CD4-positive, alpha-beta memory T cell (primary cell): ENCODE results near the gene SPEM3. TPM values are rescaled to one million over a fixed set of nuclear protein-coding genes. Genes with fewer than 3 reads are reported as not detected.

Experiments
- CTCF ChIA-PET: fragments of 350-600 bp; sonication (Branson Sonifier 250); formaldehyde crosslinking; loops from one replicate; lab custom pipeline; 2021; ENCODE audit warnings: inconsistent platforms; ENCODE audit not compliant: partially characterized antibody; lab: Charles Lee
- POLR2A ChIA-PET: fragments of 350-600 bp; sonication (Branson Sonifier 250); formaldehyde crosslinking; loops from one replicate; lab custom pipeline; 2021; ENCODE audit not compliant: partially characterized antibody; lab: Charles Lee
- DNase-seq, 5 donors: peaks; one replicate each; pipeline versions ENCODE4 v3.0.0 to v3.0.0-alpha.2; 2020 to 2022; ENCODE audit warnings: mixed read lengths in 1 of 5
- H3K27ac ChIP-seq: one replicate; pipeline ENCODE4 v1.7.0; 2013; ENCODE audit warnings: low read depth, low read length
- H3K27me3 ChIP-seq: 2 replicates; pipeline ENCODE4 v1.7.0; 2013; ENCODE audit warnings: mild to moderate bottlenecking, low read length, moderate library complexity; ENCODE audit not compliant: insufficient read depth
- H3K36me3 ChIP-seq: 2 replicates; pipeline ENCODE4 v1.7.0; 2013; ENCODE audit warnings: mild to moderate bottlenecking, low read length, moderate library complexity; ENCODE audit not compliant: insufficient read depth
- H3K4me1 ChIP-seq: 2 replicates; pipeline ENCODE4 v1.7.0; 2013; ENCODE audit warnings: mild to moderate bottlenecking, low read length, moderate library complexity; ENCODE audit not compliant: insufficient read depth
- H3K4me3 ChIP-seq, 2 donors: one replicate each; pipeline ENCODE4 v1.7.0; 2013; ENCODE audit warnings: low read length in 2 of 2, mild to moderate bottlenecking in 1 of 2
- H3K9me3 ChIP-seq, 2 donors: one replicate each; pipeline ENCODE4 v1.7.0; 2013; ENCODE audit warnings: low read length in 2 of 2, control low read depth in 1 of 2; ENCODE audit not compliant: control insufficient read depth in 1 of 2
- H3K27ac Mint-ChIP-seq, 7 donors: one replicate each; pipeline ENCODE4 v1.8.0; 2020 to 2021; ENCODE audit warnings: mixed read lengths in 7 of 7, mild to moderate bottlenecking in 6 of 7, inconsistent platforms in 3 of 7, moderate library complexity in 3 of 7
- H3K27me3 Mint-ChIP-seq, 2 donors: one replicate each; pipeline ENCODE4 v1.8.0; 2020 to 2021; ENCODE audit warnings: mixed read lengths in 2 of 2
- H3K36me3 Mint-ChIP-seq, 2 donors: one replicate each; pipeline ENCODE4 v1.8.0; 2020 to 2021; ENCODE audit warnings: mixed read lengths in 2 of 2, inconsistent platforms in 1 of 2, mild to moderate bottlenecking in 1 of 2
- H3K4me1 Mint-ChIP-seq, 4 donors: one replicate each; pipeline ENCODE4 v1.8.0; 2020 to 2021; ENCODE audit warnings: mixed read lengths in 4 of 4, mild to moderate bottlenecking in 1 of 4
- H3K4me3 Mint-ChIP-seq, 8 donors: one replicate each; pipeline ENCODE4 v1.8.0; 2020 to 2021; ENCODE audit warnings: mixed read lengths in 8 of 8, mild to moderate bottlenecking in 7 of 8, moderate library complexity in 6 of 8, inconsistent platforms in 3 of 8
- H3K9me3 Mint-ChIP-seq, 8 donors: one replicate each; pipeline ENCODE4 v1.8.0; 2020 to 2021; ENCODE audit warnings: mixed read lengths in 8 of 8, mild to moderate bottlenecking in 5 of 8, inconsistent platforms in 3 of 8, moderate library complexity in 1 of 8
- intact Hi-C: fragments of 100-400 bp; cut with micrococcal nuclease; formaldehyde crosslinking; loops from one replicate; pipeline ENCODE4 v1.15.1; 2023
- polyA plus RNA-seq, 2 donors: library from polyadenylated mRNA; unstranded; fragments of 300-500 nt; fragmentation: Illumina TruSeq; gene quantifications; one replicate each; pipeline ENCODE4 v1.2.3, GENCODE V29; 2021
- total RNA-seq, 2 experiments: library from RNA; stranded (reverse); gene quantifications; one replicate each; pipeline ENCODE4 v1.2.3, GENCODE V29; 2021

Gene SPEM3
- total and polyA plus RNA-seq, 4 experiments from 2014 or later, result not detected

DNA sequence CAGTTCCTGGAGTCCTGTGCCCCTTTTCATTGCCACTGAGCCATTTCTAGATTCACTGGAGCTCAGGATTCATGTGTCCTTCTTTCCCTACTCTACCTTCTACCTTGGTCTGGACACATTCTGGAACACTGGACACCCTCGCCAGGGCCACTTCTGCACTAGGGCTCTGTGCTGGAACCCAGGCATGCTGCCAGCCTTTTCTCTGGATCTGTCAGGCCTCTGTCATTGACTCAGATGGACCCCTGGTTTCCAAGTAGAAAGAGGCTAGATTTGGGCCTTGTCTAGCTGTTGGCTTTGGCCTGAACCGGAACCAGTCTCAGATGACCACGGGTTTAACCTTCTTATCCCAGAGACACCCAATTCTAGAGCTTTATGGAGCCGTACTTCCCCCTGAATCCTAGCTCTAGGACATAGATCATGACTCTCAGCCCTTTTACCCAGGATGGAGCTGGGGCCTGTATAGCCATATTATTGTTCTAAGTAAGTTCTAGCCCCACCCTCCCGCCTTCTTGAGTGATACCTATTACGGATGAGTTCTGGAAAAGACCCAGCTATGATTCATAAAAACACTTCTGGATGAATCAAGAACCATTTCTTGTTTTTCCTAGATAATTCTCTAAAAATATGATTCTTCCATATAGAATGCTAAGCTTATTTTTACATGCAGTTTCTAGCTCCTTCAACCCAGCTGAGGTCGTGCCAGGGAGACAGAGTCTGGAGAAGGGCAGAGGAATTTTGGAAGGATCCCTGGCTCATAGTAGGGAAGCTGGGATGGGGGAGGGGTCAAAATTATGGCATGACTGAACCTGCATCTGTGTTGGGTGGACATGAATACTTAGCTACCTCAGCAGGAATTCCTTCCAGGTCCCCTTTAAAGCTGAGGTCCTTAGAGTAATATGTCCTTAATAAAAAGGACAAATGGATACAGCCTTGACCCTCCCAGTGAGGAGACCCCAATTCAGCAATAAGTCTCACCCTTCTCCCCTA, 15.1 kb downstream of the SPEM3 start:
- H3K27me3 Mint-ChIP-seq, result peaks cover 42 to 60% of the 10 kb centered on the region in 2 donors
- Histone ChIP-seq H3K36me3 (no peaks in the 10 kb centered on the region), H3K27ac (no peak overlapping the region), H3K4me3 (no peak overlapping the region), H3K9me3 (no peaks in the 10 kb centered on the region), H3K27me3 (peaks cover 55% of the 10 kb centered on the region), H3K4me1 (peaks cover 39% of the 10 kb centered on the region)
- ChIA-PET POLR2A (interaction anchor here (0.9 to 4.4 kb wide), 6 partner anchors 8 to 140 kb away, joined by 3 to 46 read pairs (median 26); partner anchors contain the start of genes MPDU1, POLR2A, SLC35G6 and TMEM102), CTCF (interaction anchor here (0.8 to 1.5 kb wide), 7 partner anchors 8 to 244 kb away, joined by 3 to 6 read pairs (median 3); partner anchors contain the start of genes TMEM102 and TP53)
- peaks cover 16 to 47% (median 33%) of the 10 kb centered on the region in 4 donors for H3K4me1 Mint-ChIP-seq
- peaks cover 0 to 11% of the 10 kb centered on the region in 2 donors for H3K36me3 Mint-ChIP-seq
- peak overlapping the region in 1 of 8 donors; percentile 44 for H3K4me3 Mint-ChIP-seq
- peaks cover 0 to 2% (median 0%) of the 10 kb centered on the region in 8 donors for H3K9me3 Mint-ChIP-seq
- intact Hi-C loops, result no loop called here
- H3K27ac Mint-ChIP-seq, result peak overlapping the region in 1 of 7 donors; percentile 7
- DNase-seq, result peak in 1 of 5 donors; percentile 35

GRCh38 chr17:7444682-7445618, 16.3 kb downstream of the SPEM3 start, which contains the start of gene CHRNB1:
TSS of gene CHRNB1 (plus strand) at chr17:7445061. CDS start at chr17:7445128, 67 bp downstream.
- Mint-ChIP-seq H3K9me3 (peaks cover 0 to 2% (median 0%) of the 10 kb centered on the region in 8 donors), H3K27me3 (peaks cover 39 to 58% of the 10 kb centered on the region in 2 donors), H3K4me1 (peaks cover 11 to 40% (median 28%) of the 10 kb centered on the region in 4 donors), H3K27ac (peak within 1 kb of the TSS in 5 of 7 donors; percentile 29 to 76 (median 57)), H3K36me3 (peaks cover 0 to 13% of the 10 kb centered on the region in 2 donors), H3K4me3 (peak within 1 kb of the TSS; percentile 75 to 88 (median 83))
- Histone ChIP-seq H3K9me3 (no peaks in the 10 kb centered on the region), H3K27ac (no peak within 1 kb of the TSS), H3K27me3 (peaks cover 45% of the 10 kb centered on the region), H3K4me3 (peak within 1 kb of the TSS in 1 of 2 donors; percentile 11), H3K36me3 (no peaks in the 10 kb centered on the region), H3K4me1 (peaks cover 31% of the 10 kb centered on the region)
- CTCF ChIA-PET, result interaction anchor here (0.8 to 3.8 kb wide), 5 partner anchors 8 to 69 kb away, joined by 3 to 32 read pairs (median 4); partner anchors contain the start of gene TMEM102
- DNase-seq, result peak in 1 of 5 donors; percentile 16
- POLR2A ChIA-PET, result interaction anchor here (0.8 to 4.4 kb wide), 10 partner anchors 9 to 139 kb away, joined by 3 to 46 read pairs (median 6); partner anchors contain the start of genes MPDU1, POLR2A, SLC35G6 and TMEM102
- intact Hi-C loops, result no loop called here

DNA sequence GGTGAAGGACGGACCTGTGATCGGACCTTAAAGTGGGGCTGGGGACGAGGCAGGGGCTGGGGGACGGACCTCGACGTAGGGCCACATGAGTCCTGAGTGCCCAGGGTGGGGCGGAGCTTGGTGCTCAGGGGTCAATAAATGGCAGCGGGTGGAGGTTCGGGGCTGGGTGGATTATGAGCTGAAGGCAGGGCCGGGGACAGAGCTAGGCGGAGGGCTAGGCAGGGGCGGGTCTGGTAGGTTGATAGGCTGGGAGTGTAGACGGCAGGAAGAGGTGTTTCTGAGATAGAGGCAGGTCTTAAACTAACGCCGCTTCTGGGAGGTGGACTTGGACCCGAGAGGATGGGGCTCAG, 16.9 kb downstream of the SPEM3 start:
- Histone ChIP-seq H3K4me3 (peak overlapping the region in 1 of 2 donors; percentile 11), H3K9me3 (no peaks in the 10 kb centered on the region), H3K27ac (no peak overlapping the region), H3K4me1 (peaks cover 24% of the 10 kb centered on the region), H3K27me3 (peaks cover 41% of the 10 kb centered on the region), H3K36me3 (no peaks in the 10 kb centered on the region)
- Mint-ChIP-seq H3K27me3 (peaks cover 36 to 54% of the 10 kb centered on the region in 2 donors), H3K27ac (peak overlapping the region in 5 of 7 donors; percentile 29 to 76 (median 57)), H3K4me3 (peak overlapping the region; percentile 75 to 88 (median 83)), H3K36me3 (peaks cover 1 to 13% of the 10 kb centered on the region in 2 donors), H3K4me1 (peaks cover 9 to 33% (median 22%) of the 10 kb centered on the region in 4 donors), H3K9me3 (peaks cover 0 to 2% (median 0%) of the 10 kb centered on the region in 8 donors)
- ChIA-PET CTCF (interaction anchor here (0.8 to 3.8 kb wide), 2 partner anchors 9 kb away, joined by 3 to 32 read pairs; no protein-coding TSS in a partner anchor), POLR2A (interaction anchor here (0.8 to 4.4 kb wide), 9 partner anchors 9 to 133 kb away, joined by 3 to 46 read pairs (median 5); partner anchors contain the start of genes POLR2A, SLC35G6, TMEM102 and ZBTB4)
- intact Hi-C loops, result no loop called here
- DNase-seq, result peak; percentile 32 to 55 (median 42)

DNA sequence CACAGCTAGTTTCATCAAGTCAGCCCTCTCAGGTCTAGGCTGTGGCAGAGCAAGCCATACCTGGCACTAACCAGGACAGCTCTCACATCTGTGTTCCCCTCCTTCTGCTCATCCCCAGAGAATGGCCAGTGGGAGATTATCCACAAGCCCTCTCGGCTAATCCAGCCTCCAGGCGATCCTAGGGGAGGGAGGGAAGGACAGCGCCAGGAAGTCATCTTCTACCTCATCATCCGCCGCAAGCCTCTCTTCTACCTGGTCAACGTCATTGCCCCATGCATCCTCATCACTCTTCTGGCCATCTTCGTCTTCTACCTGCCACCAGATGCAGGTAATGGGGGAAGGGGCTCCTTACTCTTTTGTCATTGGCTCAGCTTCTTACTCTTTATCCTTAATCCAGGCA, 19.8 kb downstream of the SPEM3 start:
- H3K27me3 Mint-ChIP-seq, result peaks cover 25 to 38% of the 10 kb centered on the region in 2 donors
- H3K36me3 Mint-ChIP-seq, result peaks cover 1 to 13% of the 10 kb centered on the region in 2 donors
- CTCF ChIA-PET, result interaction anchor here (3.8 kb wide), 1 partner anchor 11 kb away, joined by 32 read pairs; no protein-coding TSS in a partner anchor
- Histone ChIP-seq H3K4me3 (no peak overlapping the region), H3K36me3 (no peaks in the 10 kb centered on the region), H3K4me1 (peaks cover 18% of the 10 kb centered on the region), H3K9me3 (no peaks in the 10 kb centered on the region), H3K27ac (no peak overlapping the region), H3K27me3 (peaks cover 33% of the 10 kb centered on the region)
- no peak overlapping the region for H3K4me3 Mint-ChIP-seq
- H3K4me1 Mint-ChIP-seq, result peaks cover 9 to 30% (median 21%) of the 10 kb centered on the region in 4 donors
- POLR2A ChIA-PET, result interaction anchor here (0.9 to 1.2 kb wide), 2 partner anchors 12 to 36 kb away, joined by 3 to 4 read pairs; partner anchors contain the start of gene POLR2A
- intact Hi-C loops, result no loop called here
- H3K9me3 Mint-ChIP-seq, result peaks cover 0 to 2% (median 0%) of the 10 kb centered on the region in 8 donors
- DNase-seq, result no peak
- no peak overlapping the region for H3K27ac Mint-ChIP-seq

GRCh38 chr17:7459961-7460545, 31.4 kb downstream of the SPEM3 start:
- no peak overlapping the region for H3K27ac ChIP-seq
- H3K36me3 Mint-ChIP-seq, result peaks cover 6 to 33% of the 10 kb centered on the region in 2 donors
- H3K4me3 Mint-ChIP-seq, result peak overlapping the region in 1 of 8 donors; percentile 7
- H3K27ac Mint-ChIP-seq, result no peak overlapping the region
- H3K9me3 ChIP-seq, result no peaks in the 10 kb centered on the region
- intact Hi-C loops, result loop anchor here (5.0 kb wide), 1 partner anchor 227 kb away; the partner anchor contains the start of genes TP53 and WRAP53
- H3K4me1 Mint-ChIP-seq, result peaks cover 13 to 26% (median 19%) of the 10 kb centered on the region in 4 donors
- H3K4me1 ChIP-seq, result peaks cover 10% of the 10 kb centered on the region
- H3K27me3 Mint-ChIP-seq, result no peaks in the 10 kb centered on the region
- H3K27me3 ChIP-seq, result no peaks in the 10 kb centered on the region
- POLR2A ChIA-PET, result interaction anchor here (1.4 to 23.4 kb wide), 2 partner anchors 14 to 22 kb away, joined by 3 to 398 read pairs; partner anchors contain the start of genes POLR2A, SLC35G6 and ZBTB4
- H3K4me3 ChIP-seq, result no peak overlapping the region
- peaks cover 0 to 5% (median 0%) of the 10 kb centered on the region in 8 donors for H3K9me3 Mint-ChIP-seq
- no peak for DNase-seq
- CTCF ChIA-PET, result interaction anchor here (0.6 to 1.4 kb wide), 2 partner anchors 23 to 115 kb away, joined by 4 to 5 read pairs; no protein-coding TSS in a partner anchor
- H3K36me3 ChIP-seq, result no peaks in the 10 kb centered on the region
